Coronary artery (tissue), 2 donors: ENCODE data around the gene CXorf58.
A peak's percentile ranks its signal among the peaks of the same experiment; 100 is the strongest.
"Not testable (repeated sequence)": the region's sequence is repeated elsewhere in the genome, so short reads cannot be mapped to it uniquely, and the experiment has no call there.

Experiments
- DNase-seq: peaks from one replicate; pipeline ENCODE4 v3.0.0-alpha.2; 2017; ENCODE audit warnings: low spot score
- H3K27ac ChIP-seq, 2 donors: fragments of 200-600 bp; sonication (generic); one replicate each; pipeline ENCODE4 v1.5.1; 2016 to 2019
- H3K4me3 ChIP-seq: fragments of 200-600 bp; sonication (generic); 2 replicates; pipeline ENCODE4 v1.5.1; 2016; ENCODE audit warnings: mild to moderate bottlenecking, moderate library complexity
- CTCF ChIP-seq: fragments of 200-600 bp; sonication (generic); IDR thresholded peaks from one replicate; pipeline ENCODE4 v1.5.1; 2019; ENCODE audit warnings: antibody characterized with exemption

CXorf58 gene

GRCh38 chrX:23888887-23889501 is 18.8 kb upstream of the CXorf58 start:
- no peak overlapping the region for H3K4me3 ChIP-seq
- no peak overlapping the region for H3K27ac ChIP-seq
- no peak for DNase-seq
- TF ChIP-seq CTCF = no peak

- no peak overlapping the region for H3K27ac ChIP-seq
- no peak for TF ChIP-seq CTCF
- no peak overlapping the region for H3K4me3 ChIP-seq
- no peak for DNase-seq
These were observed 16.9 kb upstream of the CXorf58 start for GRCh38 chrX:23890933-23891332.

- not testable (repeated sequence) for H3K27ac ChIP-seq, H3K4me3 ChIP-seq, DNase-seq
These were observed 12.8 kb upstream of the CXorf58 start for GRCh38 chrX:23894993-23895392.

- DNase-seq, H3K27ac ChIP-seq, H3K4me3 ChIP-seq: not testable (repeated sequence)
These were observed 11.3 kb upstream of the CXorf58 start for GRCh38 chrX:23896539-23896938.

GRCh38 chrX:23896981-23897380 is 10.8 kb upstream of the CXorf58 start:
- DNase-seq = no peak
- no peak for TF ChIP-seq CTCF
- H3K27ac ChIP-seq = no peak overlapping the region

GRCh38 chrX:23898412-23898959 is 9.3 kb upstream of the CXorf58 start:
- Histone ChIP-seq H3K27ac (peak overlapping the region in 1 of 2 donors; percentile 30), H3K4me3 (no peak overlapping the region)
- no peak for TF ChIP-seq CTCF
- no peak for DNase-seq

More at GRCh38 chrX:23896981-23897380, 10.8 kb upstream of the CXorf58 start:
- no peak overlapping the region for H3K4me3 ChIP-seq

GRCh38 chrX:23900220-23900797 is 7.5 kb upstream of the CXorf58 start:
- DNase-seq = no peak
- no peak overlapping the region for H3K4me3 ChIP-seq
- no peak for TF ChIP-seq CTCF
- peak overlapping the region in 1 of 2 donors; percentile 26 for H3K27ac ChIP-seq

- no peak overlapping the region for H3K4me3 ChIP-seq
These were observed 6.7 kb upstream of the CXorf58 start for GRCh38 chrX:23901060-23901459.

More at GRCh38 chrX:23901060-23901459, 6.7 kb upstream of the CXorf58 start:
- no peak for DNase-seq
- no peak for TF ChIP-seq CTCF
- peak overlapping the region; percentile 3 to 70 for H3K27ac ChIP-seq
